ENCODE measurements around the gene RNF224.
A peak's percentile ranks its signal among the peaks of the same experiment; 100 is the strongest.

The RNF224 gene

GRCh38 chr9:137182836-137183235, 44.5 kb upstream of the RNF224 start:
- Histone ChIP-seq H3K9me3 (ENCODE audit: insufficient read depth, low read length) (no peaks in the 10 kb centered on the region), H3K27me3 (ENCODE audit: insufficient read depth, insufficient read length) (no peaks in the 10 kb centered on the region), H3K9ac (ENCODE audit: insufficient read length, low read depth) (no peak overlapping the region), H3K36me3 (ENCODE audit: insufficient read depth, insufficient read length, low read length) (peaks cover 96% of the 10 kb centered on the region), H3K4me1 (ENCODE audit: insufficient read depth, insufficient read length) (peaks cover 15% of the 10 kb centered on the region), H3K4me3 (ENCODE audit: insufficient read length, low read depth) (no peak overlapping the region)
- DNase-seq (ENCODE audit: low read depth, low spot score): no peak
- no peak for TF ChIP-seq YY1 (IDR thresholded peaks at IDR 0.05; ENCODE audit: insufficient read depth, insufficient read length)
- TF ChIP-seq SUZ12 (IDR thresholded peaks at IDR 0.05; ENCODE audit: extremely low read depth, insufficient read depth, insufficient read length): no peak
- TF ChIP-seq ZNF274 (IDR thresholded peaks at IDR 0.05; ENCODE audit: low read depth, low read length): no peak

- H3K4me3 ChIP-seq (ENCODE audit: insufficient read length, low read depth): no peak overlapping the region
- H3K36me3 ChIP-seq (ENCODE audit: insufficient read depth, insufficient read length, low read length): peaks cover 83% of the 10 kb centered on the region
- no peaks in the 10 kb centered on the region for H3K9me3 ChIP-seq (ENCODE audit: insufficient read depth, low read length)
- H3K4me1 ChIP-seq (ENCODE audit: insufficient read depth, insufficient read length): peaks cover 10% of the 10 kb centered on the region
- no peak for TF ChIP-seq YY1 (IDR thresholded peaks at IDR 0.05; ENCODE audit: insufficient read depth, insufficient read length)
- TF ChIP-seq SUZ12 (IDR thresholded peaks at IDR 0.05; ENCODE audit: extremely low read depth, insufficient read depth, insufficient read length): no peak
- no peak for TF ChIP-seq ZNF274 (IDR thresholded peaks at IDR 0.05; ENCODE audit: low read depth, low read length)
- DNase-seq (ENCODE audit: low read depth, low spot score): no peak
- no peak overlapping the region for H3K9ac ChIP-seq (ENCODE audit: insufficient read length, low read depth)
- no peaks in the 10 kb centered on the region for H3K27me3 ChIP-seq (ENCODE audit: insufficient read depth, insufficient read length)
Measured at GRCh38 chr9:137183980-137184595, 43.2 kb upstream of the RNF224 start.

GRCh38 chr9:137184881-137185660, 42.2 kb upstream of the RNF224 start:
- no peak overlapping the region for H3K9ac ChIP-seq (ENCODE audit: insufficient read length, low read depth)
- DNase-seq (ENCODE audit: low read depth, low spot score): no peak
- no peaks in the 10 kb centered on the region for H3K9me3 ChIP-seq (ENCODE audit: insufficient read depth, low read length)
- H3K4me3 ChIP-seq (ENCODE audit: insufficient read length, low read depth): no peak overlapping the region
- peaks cover 82% of the 10 kb centered on the region for H3K36me3 ChIP-seq (ENCODE audit: insufficient read depth, insufficient read length, low read length)
- no peak for TF ChIP-seq ZNF274 (IDR thresholded peaks at IDR 0.05; ENCODE audit: low read depth, low read length)
- no peak for TF ChIP-seq YY1 (IDR thresholded peaks at IDR 0.05; ENCODE audit: insufficient read depth, insufficient read length)
- TF ChIP-seq SUZ12 (IDR thresholded peaks at IDR 0.05; ENCODE audit: extremely low read depth, insufficient read depth, insufficient read length): no peak
- no peaks in the 10 kb centered on the region for H3K27me3 ChIP-seq (ENCODE audit: insufficient read depth, insufficient read length)
- H3K4me1 ChIP-seq (ENCODE audit: insufficient read depth, insufficient read length): peaks cover 17% of the 10 kb centered on the region

GRCh38 chr9:137185921-137186320, 41.4 kb upstream of the RNF224 start:
- TF ChIP-seq YY1 (IDR thresholded peaks at IDR 0.05; ENCODE audit: insufficient read depth, insufficient read length): no peak
- TF ChIP-seq ZNF274 (IDR thresholded peaks at IDR 0.05; ENCODE audit: low read depth, low read length): no peak
- no peak for TF ChIP-seq SUZ12 (IDR thresholded peaks at IDR 0.05; ENCODE audit: extremely low read depth, insufficient read depth, insufficient read length)
- H3K27me3 ChIP-seq (ENCODE audit: insufficient read depth, insufficient read length): no peaks in the 10 kb centered on the region
- H3K9ac ChIP-seq (ENCODE audit: insufficient read length, low read depth): peak overlapping the region; percentile 8
- no peaks in the 10 kb centered on the region for H3K9me3 ChIP-seq (ENCODE audit: insufficient read depth, low read length)
- peaks cover 17% of the 10 kb centered on the region for H3K4me1 ChIP-seq (ENCODE audit: insufficient read depth, insufficient read length)
- DNase-seq (ENCODE audit: low read depth, low spot score): no peak
- H3K4me3 ChIP-seq (ENCODE audit: insufficient read length, low read depth): no peak overlapping the region
- H3K36me3 ChIP-seq (ENCODE audit: insufficient read depth, insufficient read length, low read length): peaks cover 81% of the 10 kb centered on the region

- H3K36me3 ChIP-seq (ENCODE audit: insufficient read depth, insufficient read length, low read length): peaks cover 81% of the 10 kb centered on the region
- H3K9ac ChIP-seq (ENCODE audit: insufficient read length, low read depth): peak overlapping the region; percentile 8
- TF ChIP-seq ZNF274 (IDR thresholded peaks at IDR 0.05; ENCODE audit: low read depth, low read length) (no peak), SUZ12 (IDR thresholded peaks at IDR 0.05; ENCODE audit: extremely low read depth, insufficient read depth, insufficient read length) (no peak), YY1 (IDR thresholded peaks at IDR 0.05; ENCODE audit: insufficient read depth, insufficient read length) (no peak)
- peaks cover 17% of the 10 kb centered on the region for H3K4me1 ChIP-seq (ENCODE audit: insufficient read depth, insufficient read length)
- no peaks in the 10 kb centered on the region for H3K9me3 ChIP-seq (ENCODE audit: insufficient read depth, low read length)
- DNase-seq (ENCODE audit: low read depth, low spot score): no peak
- H3K27me3 ChIP-seq (ENCODE audit: insufficient read depth, insufficient read length): no peaks in the 10 kb centered on the region
- H3K4me3 ChIP-seq (ENCODE audit: insufficient read length, low read depth): no peak overlapping the region
Measured at GRCh38 chr9:137186385-137186784, 40.9 kb upstream of the RNF224 start.

GRCh38 chr9:137187386-137187785, 39.9 kb upstream of the RNF224 start:
- Histone ChIP-seq H3K9ac (ENCODE audit: insufficient read length, low read depth) (peak overlapping the region; percentile 98), H3K9me3 (ENCODE audit: insufficient read depth, low read length) (no peaks in the 10 kb centered on the region), H3K4me3 (ENCODE audit: insufficient read length, low read depth) (peak overlapping the region; percentile 95), H3K36me3 (ENCODE audit: insufficient read depth, insufficient read length, low read length) (peaks cover 84% of the 10 kb centered on the region), H3K4me1 (ENCODE audit: insufficient read depth, insufficient read length) (peaks cover 20% of the 10 kb centered on the region), H3K27me3 (ENCODE audit: insufficient read depth, insufficient read length) (no peaks in the 10 kb centered on the region)
- DNase-seq (ENCODE audit: low read depth, low spot score): no peak
- TF ChIP-seq SUZ12 (IDR thresholded peaks at IDR 0.05; ENCODE audit: extremely low read depth, insufficient read depth, insufficient read length): no peak

GRCh38 chr9:137188086-137188489, 39.2 kb upstream of the RNF224 start:
- peak overlapping the region; percentile 98 for H3K9ac ChIP-seq (ENCODE audit: insufficient read length, low read depth)
- TF ChIP-seq SUZ12 (IDR thresholded peaks at IDR 0.05; ENCODE audit: extremely low read depth, insufficient read depth, insufficient read length) (no peak), YY1 (IDR thresholded peaks at IDR 0.05; ENCODE audit: insufficient read depth, insufficient read length) (no peak), ZNF274 (IDR thresholded peaks at IDR 0.05; ENCODE audit: low read depth, low read length) (no peak)
- H3K9me3 ChIP-seq (ENCODE audit: insufficient read depth, low read length): no peaks in the 10 kb centered on the region
- DNase-seq (ENCODE audit: low read depth, low spot score): no peak
- H3K27me3 ChIP-seq (ENCODE audit: insufficient read depth, insufficient read length): no peaks in the 10 kb centered on the region
- H3K4me1 ChIP-seq (ENCODE audit: insufficient read depth, insufficient read length): peaks cover 23% of the 10 kb centered on the region
- H3K4me3 ChIP-seq (ENCODE audit: insufficient read length, low read depth): peak overlapping the region; percentile 95
- peaks cover 84% of the 10 kb centered on the region for H3K36me3 ChIP-seq (ENCODE audit: insufficient read depth, insufficient read length, low read length)

All from NT2/D1 (cell line).